ENCODE measurements around the gene SMYD3.

The SMYD3 gene

DNA sequence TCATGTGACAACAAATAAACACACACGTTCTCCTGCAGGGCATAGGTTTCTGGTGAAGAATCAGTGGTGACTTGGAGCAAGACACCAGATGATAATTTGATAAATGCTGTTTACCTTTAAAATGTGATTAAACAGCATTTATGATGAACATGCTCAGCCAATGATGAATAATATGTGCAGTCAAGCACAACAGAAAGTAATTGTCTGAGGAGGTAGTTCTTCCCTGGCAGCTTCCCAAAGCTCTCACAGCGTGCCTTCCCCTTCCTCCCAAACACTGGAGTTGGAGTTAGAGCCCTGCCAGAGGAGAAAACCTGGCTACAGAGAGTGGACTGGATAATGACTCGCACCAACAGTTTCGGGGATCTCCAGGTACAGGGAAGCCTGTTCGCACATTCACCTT, 463.5 kb downstream of the SMYD3 start:
- no peak for DNase-seq (ENCODE audit: low read depth in 1 of 2, low spot score in 1 of 2)

DNA sequence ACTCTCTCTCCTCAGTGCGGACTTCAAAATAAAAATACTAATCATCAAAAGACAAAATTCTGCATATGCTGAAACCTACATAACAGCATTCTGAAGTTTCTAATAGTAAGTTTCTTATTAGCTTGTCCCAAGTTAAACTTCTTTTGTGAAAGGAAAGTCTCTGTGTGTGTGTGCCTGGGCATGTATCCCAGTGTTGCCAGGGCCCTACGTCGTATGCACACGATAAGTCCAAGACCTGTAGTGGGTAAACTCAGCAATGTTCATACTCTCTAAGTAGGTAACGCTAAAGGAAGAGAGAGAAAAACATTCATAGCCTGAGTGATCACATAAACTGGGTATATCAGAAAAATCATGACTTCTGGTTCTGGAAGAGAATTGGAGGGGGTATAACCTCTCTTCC, 465.7 kb downstream of the SMYD3 start:
- no peak for DNase-seq (ENCODE audit: low read depth in 1 of 2, low spot score in 1 of 2)
- Histone ChIP-seq H3K4me3 (replicated peaks; ENCODE audit: insufficient read depth, low read length) (no peak overlapping the region), H3K27ac (replicated peaks) (no peak overlapping the region), H3K27me3 (ENCODE audit: insufficient read depth, poor library complexity, severe bottlenecking) (no peaks in the 10 kb centered on the region)
- TF ChIP-seq POLR2AphosphoS5 (IDR thresholded peaks at IDR 0.05; ENCODE audit: low read depth): no peak
- TF ChIP-seq GABPA (IDR thresholded peaks at IDR 0.05; ENCODE audit: low read depth): no peak
- TF ChIP-seq, protein P1, sequence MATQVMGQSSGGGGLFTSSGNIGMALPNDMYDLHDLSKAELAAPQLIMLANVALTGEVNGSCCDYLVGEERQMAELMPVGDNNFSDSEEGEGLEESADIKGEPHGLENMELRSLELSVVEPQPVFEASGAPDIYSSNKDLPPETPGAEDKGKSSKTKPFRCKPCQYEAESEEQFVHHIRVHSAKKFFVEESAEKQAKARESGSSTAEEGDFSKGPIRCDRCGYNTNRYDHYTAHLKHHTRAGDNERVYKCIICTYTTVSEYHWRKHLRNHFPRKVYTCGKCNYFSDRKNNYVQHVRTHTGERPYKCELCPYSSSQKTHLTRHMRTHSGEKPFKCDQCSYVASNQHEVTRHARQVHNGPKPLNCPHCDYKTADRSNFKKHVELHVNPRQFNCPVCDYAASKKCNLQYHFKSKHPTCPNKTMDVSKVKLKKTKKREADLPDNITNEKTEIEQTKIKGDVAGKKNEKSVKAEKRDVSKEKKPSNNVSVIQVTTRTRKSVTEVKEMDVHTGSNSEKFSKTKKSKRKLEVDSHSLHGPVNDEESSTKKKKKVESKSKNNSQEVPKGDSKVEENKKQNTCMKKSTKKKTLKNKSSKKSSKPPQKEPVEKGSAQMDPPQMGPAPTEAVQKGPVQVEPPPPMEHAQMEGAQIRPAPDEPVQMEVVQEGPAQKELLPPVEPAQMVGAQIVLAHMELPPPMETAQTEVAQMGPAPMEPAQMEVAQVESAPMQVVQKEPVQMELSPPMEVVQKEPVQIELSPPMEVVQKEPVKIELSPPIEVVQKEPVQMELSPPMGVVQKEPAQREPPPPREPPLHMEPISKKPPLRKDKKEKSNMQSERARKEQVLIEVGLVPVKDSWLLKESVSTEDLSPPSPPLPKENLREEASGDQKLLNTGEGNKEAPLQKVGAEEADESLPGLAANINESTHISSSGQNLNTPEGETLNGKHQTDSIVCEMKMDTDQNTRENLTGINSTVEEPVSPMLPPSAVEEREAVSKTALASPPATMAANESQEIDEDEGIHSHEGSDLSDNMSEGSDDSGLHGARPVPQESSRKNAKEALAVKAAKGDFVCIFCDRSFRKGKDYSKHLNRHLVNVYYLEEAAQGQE (IDR thresholded peaks at IDR 0.05; ENCODE audit: insufficient replicate concordance, low read depth): no peak
- no peak for TF ChIP-seq SPI1 (IDR thresholded peaks at IDR 0.05; ENCODE audit: borderline replicate concordance, low read depth)
- TF ChIP-seq CTCF (IDR thresholded peaks at IDR 0.05; ENCODE audit: insufficient read depth, low read length): no peak

More for the DNA sequence above, 463.5 kb downstream of the SMYD3 start:
- H3K27me3 ChIP-seq (ENCODE audit: insufficient read depth, poor library complexity, severe bottlenecking): no peaks in the 10 kb centered on the region
- no peak overlapping the region for H3K4me3 ChIP-seq (replicated peaks; ENCODE audit: insufficient read depth, low read length)
- H3K27ac ChIP-seq (replicated peaks): no peak overlapping the region
- no peak for TF ChIP-seq CTCF (IDR thresholded peaks at IDR 0.05; ENCODE audit: insufficient read depth, low read length)
- TF ChIP-seq POLR2AphosphoS5 (IDR thresholded peaks at IDR 0.05; ENCODE audit: low read depth): no peak
- TF ChIP-seq SPI1 (IDR thresholded peaks at IDR 0.05; ENCODE audit: borderline replicate concordance, low read depth): no peak

- H3K27ac ChIP-seq (replicated peaks): no peak overlapping the region
- no peaks in the 10 kb centered on the region for H3K27me3 ChIP-seq (ENCODE audit: insufficient read depth, poor library complexity, severe bottlenecking)
- DNase-seq (ENCODE audit: low read depth in 1 of 2, low spot score in 1 of 2): no peak
- TF ChIP-seq CTCF (IDR thresholded peaks at IDR 0.05; ENCODE audit: insufficient read depth, low read length): no peak
- no peak for TF ChIP-seq POLR2AphosphoS5 (IDR thresholded peaks at IDR 0.05; ENCODE audit: low read depth)
- TF ChIP-seq GABPA (IDR thresholded peaks at IDR 0.05; ENCODE audit: low read depth): no peak
- no peak for TF ChIP-seq SPI1 (IDR thresholded peaks at IDR 0.05; ENCODE audit: borderline replicate concordance, low read depth)
- TF ChIP-seq, protein P1 (IDR thresholded peaks at IDR 0.05; ENCODE audit: insufficient replicate concordance, low read depth): no peak
- H3K4me3 ChIP-seq (replicated peaks; ENCODE audit: insufficient read depth, low read length): no peak overlapping the region
Measured at GRCh38 chr1:246040200-246040890, 466.7 kb downstream of the SMYD3 start.

DNA sequence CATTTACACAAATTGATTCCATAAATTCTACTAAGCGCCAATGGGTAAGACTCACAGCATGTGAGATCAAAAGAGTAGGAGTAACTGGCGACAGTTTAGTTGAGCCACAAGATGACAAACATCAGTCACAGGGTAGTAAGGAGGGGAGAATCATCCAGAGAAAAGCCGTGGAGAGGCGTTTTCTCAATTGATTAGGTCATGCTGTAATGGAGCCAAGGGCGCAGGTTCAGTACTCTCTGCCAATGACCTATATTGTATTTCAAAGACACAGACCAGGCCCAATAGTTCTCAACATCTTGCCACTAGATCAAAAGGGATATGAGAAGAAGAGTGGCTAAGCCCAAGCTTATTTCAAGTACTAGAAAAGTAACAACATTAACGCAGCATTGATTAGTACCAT, 467.5 kb downstream of the SMYD3 start:
- Histone ChIP-seq H3K27me3 (ENCODE audit: insufficient read depth, poor library complexity, severe bottlenecking) (no peaks in the 10 kb centered on the region), H3K27ac (replicated peaks) (no peak overlapping the region), H3K4me3 (replicated peaks; ENCODE audit: insufficient read depth, low read length) (no peak overlapping the region)
- TF ChIP-seq GABPA (IDR thresholded peaks at IDR 0.05; ENCODE audit: low read depth) (no peak), CTCF (IDR thresholded peaks at IDR 0.05; ENCODE audit: insufficient read depth, low read length) (no peak), SPI1 (IDR thresholded peaks at IDR 0.05; ENCODE audit: borderline replicate concordance, low read depth) (no peak), POLR2AphosphoS5 (IDR thresholded peaks at IDR 0.05; ENCODE audit: low read depth) (no peak)
- TF ChIP-seq, protein P1 (IDR thresholded peaks at IDR 0.05; ENCODE audit: insufficient replicate concordance, low read depth): no peak
- no peak for DNase-seq (ENCODE audit: low read depth in 1 of 2, low spot score in 1 of 2)
